Breast epithelium (tissue), 4 donors: ENCODE data around the gene NPIPA1. TPM values are rescaled to one million over a fixed set of nuclear protein-coding genes. Genes with fewer than 3 reads are reported as not detected.
"Not testable (repeated sequence)": the region's sequence is repeated elsewhere in the genome, so short reads cannot be mapped to it uniquely, and the experiment has no call there.

ENCODE experiments used
- DNase-seq, 2 donors: peaks; one replicate each; pipeline ENCODE4 v3.0.0-alpha.2; 2019; ENCODE audit warnings: low spot score in 2 of 2
- H3K27ac ChIP-seq, 2 donors: fragments of 200-600 bp; sonication (generic) in 1 of 2; one replicate each; pipeline ENCODE4 v1.5.1; 2016 to 2019; ENCODE audit warnings: mild to moderate bottlenecking in 1 of 2
- H3K27me3 ChIP-seq, 2 donors: fragments of 200-600 bp; sonication (generic) in 1 of 2; one replicate each; pipeline versions ENCODE4 v1.5.1 to v1.6.0; 2017 to 2019; ENCODE audit warnings: control low read depth in 1 of 2, mild to moderate bottlenecking in 1 of 2
- H3K36me3 ChIP-seq: fragments of 200-600 bp; one replicate; pipeline ENCODE4 v1.5.1; 2019
- H3K4me1 ChIP-seq, 2 donors: fragments of 200-600 bp; sonication (generic); one replicate each; pipeline ENCODE4 v1.5.1; 2016 to 2019; ENCODE audit warnings: control low read depth in 1 of 2
- H3K4me3 ChIP-seq, 3 donors: fragments of 200-600 bp; sonication (generic); 1 replicate in 2 of 3; 2 replicates in 1 of 3; pipeline ENCODE4 v1.5.1; 2016 to 2019; ENCODE audit warnings: mild to moderate bottlenecking in 3 of 3, moderate library complexity in 2 of 3
- H3K9me3 ChIP-seq, 2 donors: fragments of 200-600 bp; sonication (generic) in 1 of 2; one replicate each; pipeline ENCODE4 v1.5.1; 2016 to 2019; ENCODE audit warnings: control low read depth in 1 of 2
- intact Hi-C: fragments of 100-400 bp; cut with DNase I; formaldehyde crosslinking; loops from one replicate; pipeline ENCODE4 v1.15.1; 2023; ENCODE audit warnings: low total_unique reads
- total RNA-seq, 3 donors: library from RNA; depleted of rRNA; stranded (reverse); fragments of >200 nt; gene quantifications; one replicate each; pipeline ENCODE4 v1.1.0, GENCODE V29; 2016

Gene NPIPA1
- total RNA-seq, 3 donors from 2014 or later, result 61.0 to 82.9 (median 77.1) TPM

DNA sequence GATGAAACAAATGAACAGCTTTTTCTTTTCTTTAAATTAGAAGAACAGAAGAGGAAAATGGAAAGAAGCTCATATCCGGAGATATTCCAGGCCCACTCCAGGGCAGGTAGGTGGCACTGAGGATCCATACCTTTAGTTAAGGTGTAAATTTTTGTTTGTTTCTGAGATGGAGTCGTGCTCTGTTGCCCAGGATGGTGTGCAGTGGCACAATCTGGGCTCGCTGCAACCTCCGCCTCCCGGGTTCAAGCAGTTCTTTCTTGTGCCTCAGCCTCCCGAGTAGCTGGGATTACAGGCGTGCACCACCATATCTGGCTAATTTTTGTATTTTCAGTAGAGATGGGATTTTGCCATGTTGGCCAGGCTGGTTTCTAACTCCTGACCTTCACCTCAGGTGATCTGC lies 61.1 kb downstream of the NPIPA1 start:
- DNase-seq, intact Hi-C loops, H3K36me3 ChIP-seq, H3K4me1 ChIP-seq, H3K27ac ChIP-seq, H3K9me3 ChIP-seq, H3K27me3 ChIP-seq, H3K4me3 ChIP-seq: not testable (repeated sequence)

DNA sequence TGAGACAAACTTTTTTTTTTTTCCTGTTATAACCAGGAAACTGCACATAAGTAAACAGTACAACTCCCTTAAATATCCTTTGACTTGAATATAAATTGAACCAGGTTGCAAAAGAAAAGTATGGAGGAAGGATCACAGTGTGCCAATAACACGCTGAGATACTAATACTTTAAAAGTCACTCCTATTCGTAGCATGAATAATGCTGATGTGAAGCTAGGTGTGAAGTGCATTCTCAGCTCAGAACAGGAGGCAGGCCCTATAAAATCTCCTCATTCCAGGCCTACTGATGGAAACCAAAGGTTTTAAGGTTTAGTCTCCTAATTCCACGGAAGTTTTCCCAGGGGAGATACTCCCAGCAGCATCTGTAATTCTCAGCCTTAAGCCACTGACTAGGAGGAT lies 62.6 kb downstream of the NPIPA1 start:
- H3K36me3 ChIP-seq, H3K9me3 ChIP-seq, H3K4me1 ChIP-seq, DNase-seq, H3K27me3 ChIP-seq, H3K27ac ChIP-seq, H3K4me3 ChIP-seq, intact Hi-C loops: not testable (repeated sequence)

Other genes with a start within 250 kb of the NPIPA1 start
- gene PLA2G10, start 243.1 kb upstream of the NPIPA1 start, total RNA-seq, result not detected
- 1 to 10 TPM in 2 of 3 donors, not detected in 1; 1.3 to 1.9 TPM for gene NPIPA3, start 234.0 kb upstream of the NPIPA1 start, total RNA-seq
- gene NPIPA2, start 194.9 kb upstream of the NPIPA1 start, total RNA-seq, result 1 to 10 TPM in 1 of 3 donors, under 1 TPM in 1, not detected in 1; 0.73 to 1.3 TPM
- gene NOMO1, start 103.7 kb upstream of the NPIPA1 start, total RNA-seq, result 10 to 100 TPM; 38.1 to 49.2 (median 48.3) TPM
- gene PDXDC1, start 37.6 kb downstream of the NPIPA1 start, total RNA-seq, result 10 to 100 TPM; 66.4 to 86.6 (median 82.9) TPM
- 10 to 100 TPM; 44.1 to 93.9 (median 65.9) TPM for gene NTAN1, start 118.6 kb downstream of the NPIPA1 start, total RNA-seq
- gene RRN3, start 156.8 kb downstream of the NPIPA1 start, total RNA-seq, result 10 to 100 TPM; 37.4 to 43.8 (median 38.0) TPM